ENCODE measurements around the gene OR6B3. TPM values are rescaled to one million over a fixed set of nuclear protein-coding genes. Genes with fewer than 3 reads are reported as not detected.

The OR6B3 gene
- total RNA-seq, 1 donor from 2014 or later: not detected

DNA sequence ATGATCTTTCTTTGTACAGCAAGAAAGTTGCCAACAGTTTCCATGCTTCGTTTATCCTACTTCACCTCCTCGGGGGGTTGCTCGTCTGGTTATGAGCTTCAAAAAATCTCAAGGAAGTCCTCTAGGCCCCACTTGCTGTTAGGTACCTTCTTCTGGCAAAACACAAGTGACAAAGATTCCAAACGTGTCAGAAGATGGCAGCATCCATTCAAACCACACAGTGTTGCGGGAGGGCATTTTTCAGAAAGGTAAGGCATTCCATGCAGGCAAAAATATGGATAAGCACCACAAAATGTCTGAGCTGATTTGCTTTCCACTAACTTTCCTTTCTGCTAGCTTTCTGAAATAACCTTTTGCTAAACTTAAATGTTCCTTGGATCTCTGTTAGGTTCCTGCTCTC lies 13.2 kb upstream of the OR6B3 start:
- no peak for DNase-seq (ENCODE audit: low spot score in 2 of 2)
- TF ChIP-seq, protein P1, sequence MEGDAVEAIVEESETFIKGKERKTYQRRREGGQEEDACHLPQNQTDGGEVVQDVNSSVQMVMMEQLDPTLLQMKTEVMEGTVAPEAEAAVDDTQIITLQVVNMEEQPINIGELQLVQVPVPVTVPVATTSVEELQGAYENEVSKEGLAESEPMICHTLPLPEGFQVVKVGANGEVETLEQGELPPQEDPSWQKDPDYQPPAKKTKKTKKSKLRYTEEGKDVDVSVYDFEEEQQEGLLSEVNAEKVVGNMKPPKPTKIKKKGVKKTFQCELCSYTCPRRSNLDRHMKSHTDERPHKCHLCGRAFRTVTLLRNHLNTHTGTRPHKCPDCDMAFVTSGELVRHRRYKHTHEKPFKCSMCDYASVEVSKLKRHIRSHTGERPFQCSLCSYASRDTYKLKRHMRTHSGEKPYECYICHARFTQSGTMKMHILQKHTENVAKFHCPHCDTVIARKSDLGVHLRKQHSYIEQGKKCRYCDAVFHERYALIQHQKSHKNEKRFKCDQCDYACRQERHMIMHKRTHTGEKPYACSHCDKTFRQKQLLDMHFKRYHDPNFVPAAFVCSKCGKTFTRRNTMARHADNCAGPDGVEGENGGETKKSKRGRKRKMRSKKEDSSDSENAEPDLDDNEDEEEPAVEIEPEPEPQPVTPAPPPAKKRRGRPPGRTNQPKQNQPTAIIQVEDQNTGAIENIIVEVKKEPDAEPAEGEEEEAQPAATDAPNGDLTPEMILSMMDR (IDR thresholded peaks at IDR 0.05): no peak
- H3K9me3 ChIP-seq: no peaks in the 10 kb centered on the region
- no peaks in the 10 kb centered on the region for H3K27me3 ChIP-seq
- no peak overlapping the region for H3K27ac ChIP-seq
- no peaks in the 10 kb centered on the region for H3K36me3 ChIP-seq
- H3K4me1 ChIP-seq: no peaks in the 10 kb centered on the region
- intact Hi-C loops (cut with DNase I): no loop called here
- H3K4me3 ChIP-seq: no peak overlapping the region

DNA sequence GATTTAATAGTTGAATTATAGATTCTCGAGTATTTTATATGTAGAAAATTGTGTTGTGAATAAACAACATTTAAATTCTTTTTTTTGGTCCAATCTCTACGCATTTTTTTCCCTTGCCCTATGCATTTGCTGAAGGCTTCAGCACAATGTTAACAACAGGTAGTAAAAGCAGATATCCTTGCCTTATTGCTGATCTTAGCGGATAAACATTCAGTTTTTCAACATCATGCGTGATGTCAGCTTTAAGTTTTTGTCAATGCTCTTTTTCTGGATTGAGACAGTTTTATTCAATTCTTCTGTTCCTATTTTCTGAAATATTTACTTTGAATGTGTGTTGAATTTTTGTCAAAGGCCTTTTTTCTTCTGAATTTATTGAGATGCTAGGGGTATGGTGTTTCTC lies 11.6 kb upstream of the OR6B3 start:
- Histone ChIP-seq H3K4me3 (no peak overlapping the region), H3K4me1 (no peaks in the 10 kb centered on the region), H3K9me3 (no peaks in the 10 kb centered on the region), H3K27ac (no peak overlapping the region), H3K36me3 (no peaks in the 10 kb centered on the region), H3K27me3 (no peaks in the 10 kb centered on the region)
- intact Hi-C loops (cut with DNase I): no loop called here
- TF ChIP-seq, protein P1 (IDR thresholded peaks at IDR 0.05): no peak
- DNase-seq (ENCODE audit: low spot score in 2 of 2): no peak

DNA sequence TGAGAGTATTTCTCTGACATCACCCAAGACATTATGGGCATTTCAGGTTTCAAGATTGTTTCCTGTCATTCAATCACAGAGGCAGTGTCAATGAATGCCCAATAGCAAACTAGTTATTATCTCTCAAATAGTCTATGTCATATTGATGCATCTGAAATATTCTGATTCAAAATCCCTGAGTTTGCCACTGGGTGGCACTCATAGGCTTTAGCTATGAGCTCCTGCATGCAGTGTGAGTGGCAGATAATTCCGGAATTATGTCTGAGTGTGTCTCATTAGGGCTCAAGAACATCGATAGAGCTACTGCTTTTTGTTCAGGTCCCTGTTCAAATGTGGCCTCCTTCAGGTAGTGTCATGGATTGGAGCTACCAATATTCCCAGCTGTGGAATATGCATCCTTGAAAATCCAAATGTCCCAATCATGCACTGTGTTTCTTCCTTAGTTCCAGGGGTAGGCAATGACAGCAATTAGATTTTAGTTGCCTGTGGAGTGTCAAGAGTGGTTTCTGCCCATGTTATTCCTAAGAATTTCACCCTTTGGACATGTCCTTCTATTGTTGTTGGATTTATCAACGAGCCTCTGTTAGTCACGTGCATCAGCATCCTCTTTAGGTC lies 7.8 kb upstream of the OR6B3 start:
- no peak overlapping the region for H3K4me3 ChIP-seq
- intact Hi-C loops (cut with DNase I): loop anchor here (1.0 kb wide), 1 partner anchor 82 kb away; no protein-coding TSS in a partner anchor
- no peaks in the 10 kb centered on the region for H3K36me3 ChIP-seq
- no peak overlapping the region for H3K27ac ChIP-seq
- TF ChIP-seq, protein P1 (IDR thresholded peaks at IDR 0.05): peak; percentile 26 to 61 (median 42)
- no peaks in the 10 kb centered on the region for H3K4me1 ChIP-seq
- DNase-seq (ENCODE audit: low spot score in 2 of 2): no peak
- H3K27me3 ChIP-seq: no peaks in the 10 kb centered on the region
- H3K9me3 ChIP-seq: no peaks in the 10 kb centered on the region

DNA sequence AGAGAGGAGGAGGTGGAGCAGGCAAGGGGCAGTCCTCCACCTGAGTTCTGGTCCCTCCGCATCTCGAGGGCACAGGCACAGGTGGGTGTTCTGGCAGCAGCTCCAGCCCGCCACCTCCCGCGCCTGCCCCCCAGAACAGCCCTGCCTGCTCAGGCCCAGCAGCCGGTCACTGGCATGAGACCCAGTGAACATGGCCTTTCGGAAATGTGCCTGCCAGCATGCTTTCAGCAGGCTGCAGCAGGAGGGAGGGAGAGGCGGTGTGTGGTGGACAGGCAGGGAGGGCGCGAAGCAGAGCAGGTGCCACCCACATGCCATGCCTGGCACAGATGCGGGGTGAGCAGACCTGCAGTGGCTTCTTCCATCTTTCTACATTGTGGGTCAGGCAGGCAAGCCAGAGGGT lies 3.4 kb upstream of the OR6B3 start:
- Histone ChIP-seq H3K36me3 (no peaks in the 10 kb centered on the region), H3K4me3 (no peak overlapping the region), H3K4me1 (no peaks in the 10 kb centered on the region), H3K27ac (no peak overlapping the region), H3K27me3 (no peaks in the 10 kb centered on the region), H3K9me3 (no peaks in the 10 kb centered on the region)
- DNase-seq (ENCODE audit: low spot score in 2 of 2): no peak
- TF ChIP-seq, protein P1 (IDR thresholded peaks at IDR 0.05): no peak
- intact Hi-C loops (cut with DNase I): no loop called here

DNA sequence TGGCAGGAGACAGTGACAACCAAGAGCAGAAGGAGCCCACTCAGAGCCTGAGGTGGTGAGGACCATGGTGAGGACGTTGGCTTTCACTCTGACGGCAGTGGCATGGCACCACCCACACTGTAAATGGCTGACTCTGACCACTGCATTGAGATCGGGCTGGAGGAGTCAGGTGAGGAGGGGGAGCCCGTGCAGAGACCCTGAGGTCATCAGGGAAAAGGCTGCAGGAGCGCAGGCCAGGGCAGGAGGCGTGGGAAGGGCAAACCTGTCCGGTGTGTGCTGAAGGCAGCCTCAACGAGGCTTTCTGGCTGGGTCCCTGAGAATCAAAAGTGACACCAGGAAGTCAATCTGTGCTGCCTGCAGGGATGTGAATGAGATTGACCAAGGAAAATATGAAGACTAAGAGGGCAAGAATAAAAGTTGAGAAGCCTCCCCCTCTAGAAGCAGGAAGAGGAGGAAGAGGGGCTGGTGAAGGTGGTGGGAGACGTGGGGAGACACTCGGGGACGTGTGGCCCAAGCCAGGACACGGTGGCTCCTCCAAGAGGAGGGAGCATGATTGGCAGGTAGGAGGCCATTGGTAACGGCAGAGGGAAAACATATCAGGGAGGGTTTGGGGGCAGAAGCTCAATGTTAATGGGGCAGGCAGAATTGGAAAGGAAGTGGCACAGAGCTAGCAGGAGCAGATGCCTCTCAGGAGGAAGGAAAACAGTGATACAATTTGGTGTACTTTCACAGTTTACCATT lies 2.0 kb upstream of the OR6B3 start:
- intact Hi-C loops (cut with DNase I): no loop called here
- H3K4me3 ChIP-seq: no peak overlapping the region
- no peak for DNase-seq (ENCODE audit: low spot score in 2 of 2)
- H3K36me3 ChIP-seq: no peaks in the 10 kb centered on the region
- no peaks in the 10 kb centered on the region for H3K9me3 ChIP-seq
- H3K27me3 ChIP-seq: no peaks in the 10 kb centered on the region
- no peaks in the 10 kb centered on the region for H3K4me1 ChIP-seq
- TF ChIP-seq, protein P1 (IDR thresholded peaks at IDR 0.05): no peak
- no peak overlapping the region for H3K27ac ChIP-seq
